Activated gamma-delta T cell (primary cell): Measurements from ENCODE around the gene ATP4B.

ENCODE experiments used
- DNase-seq: peaks from one replicate; lab custom pipeline; 2025; lab: John Stamatoyannopoulos, UW

Gene ATP4B

DNA sequence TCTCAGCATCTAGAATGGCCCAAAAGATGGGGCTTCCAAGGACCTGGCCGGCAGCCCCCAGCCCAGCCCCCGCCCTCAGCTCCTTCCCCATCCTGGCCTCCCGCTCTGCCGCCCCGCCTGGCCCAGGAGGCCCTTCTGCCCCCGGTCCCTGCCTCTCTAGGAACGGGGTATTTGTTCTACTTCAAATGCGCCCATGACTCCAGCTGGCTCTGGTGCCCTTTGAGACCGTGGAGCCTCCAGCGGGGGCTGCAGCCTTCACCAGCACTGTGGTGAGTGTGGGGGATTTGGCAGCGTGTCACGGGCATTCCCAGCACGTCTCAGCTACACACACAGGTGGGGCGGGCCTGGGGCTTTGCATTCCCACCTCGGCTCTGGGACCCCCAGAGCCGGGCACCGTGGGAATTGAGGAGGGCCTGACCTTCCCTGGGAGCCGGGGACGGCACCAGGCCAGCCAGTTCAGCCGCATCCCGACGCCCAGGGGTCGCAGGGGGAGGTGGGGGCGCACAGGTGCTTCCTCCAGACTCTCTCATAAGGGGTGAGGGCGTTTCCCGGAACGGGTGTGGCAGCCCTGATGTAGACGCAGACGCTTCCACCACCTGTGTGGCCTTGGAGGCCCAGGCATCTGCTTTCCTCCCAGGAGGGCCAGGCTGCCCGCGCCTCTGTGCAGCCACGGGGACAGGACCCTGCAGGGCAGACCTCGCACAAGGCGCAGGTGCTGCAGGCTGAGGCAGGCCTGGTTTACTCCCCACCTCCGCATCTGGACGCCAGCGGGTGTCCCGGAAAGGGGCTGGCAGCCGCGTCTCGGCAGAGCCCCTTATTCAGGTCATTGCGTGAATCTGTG lies 947 bp downstream of the ATP4B start:
- DNase-seq: no peak

DNA sequence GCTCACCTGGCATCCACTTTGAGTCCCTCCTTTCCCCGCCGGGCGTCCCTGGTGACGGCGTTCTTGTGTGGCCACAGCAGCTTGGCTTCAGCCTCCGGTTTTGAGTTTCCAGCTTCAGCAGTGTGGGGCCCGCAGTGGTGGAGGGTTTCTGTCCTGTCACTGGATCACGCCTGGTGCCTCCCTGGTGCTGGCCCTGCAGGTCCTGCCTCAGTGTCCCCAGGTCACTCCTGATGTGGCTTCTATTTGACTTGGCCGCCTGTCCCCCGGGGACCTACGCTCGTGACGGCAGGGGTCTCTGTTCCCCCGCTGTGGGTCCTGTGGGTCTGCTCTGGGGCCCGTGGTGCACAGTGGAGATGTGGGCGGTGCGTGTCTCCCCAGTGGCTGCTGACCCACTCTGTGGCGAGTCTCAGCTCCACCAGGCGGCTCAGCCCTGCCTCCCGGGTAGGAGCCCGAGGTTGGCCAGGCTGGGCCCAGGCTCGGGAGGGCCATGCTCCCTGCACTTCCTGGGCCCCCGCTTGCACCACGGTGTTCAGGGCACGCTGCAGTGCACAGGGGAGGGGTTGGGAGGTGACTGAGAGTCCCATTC lies 1.9 kb downstream of the ATP4B start:
- no peak for DNase-seq

- DNase-seq: no peak
Measured at GRCh38 chr13:113655346-113656002, 2.5 kb downstream of the ATP4B start.

GRCh38 chr13:113654591-113655345 lies 3.2 kb downstream of the ATP4B start:
- no peak for DNase-seq

DNA sequence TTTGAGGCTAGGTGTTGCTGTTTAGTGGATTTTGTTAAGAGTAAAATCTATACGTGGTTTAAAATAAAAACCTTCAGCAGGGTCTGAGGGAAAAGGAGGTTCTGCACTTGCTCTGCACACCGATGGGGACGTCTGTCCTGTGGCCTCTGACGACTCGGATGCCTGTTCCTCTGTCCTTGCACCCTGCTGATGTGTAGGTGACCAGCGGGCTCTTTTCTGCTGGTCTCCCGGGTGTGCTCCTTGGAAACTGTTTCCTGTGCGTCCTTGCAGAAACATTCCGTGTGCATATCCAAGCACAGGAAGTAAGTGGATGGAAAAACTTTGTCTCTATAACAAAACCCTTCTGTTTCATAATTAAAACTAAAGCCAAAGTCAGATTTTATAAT lies 3.8 kb downstream of the ATP4B start:
- DNase-seq: no peak

- no peak for DNase-seq
Measured at GRCh38 chr13:113653264-113654174, 4.5 kb downstream of the ATP4B start.

DNA sequence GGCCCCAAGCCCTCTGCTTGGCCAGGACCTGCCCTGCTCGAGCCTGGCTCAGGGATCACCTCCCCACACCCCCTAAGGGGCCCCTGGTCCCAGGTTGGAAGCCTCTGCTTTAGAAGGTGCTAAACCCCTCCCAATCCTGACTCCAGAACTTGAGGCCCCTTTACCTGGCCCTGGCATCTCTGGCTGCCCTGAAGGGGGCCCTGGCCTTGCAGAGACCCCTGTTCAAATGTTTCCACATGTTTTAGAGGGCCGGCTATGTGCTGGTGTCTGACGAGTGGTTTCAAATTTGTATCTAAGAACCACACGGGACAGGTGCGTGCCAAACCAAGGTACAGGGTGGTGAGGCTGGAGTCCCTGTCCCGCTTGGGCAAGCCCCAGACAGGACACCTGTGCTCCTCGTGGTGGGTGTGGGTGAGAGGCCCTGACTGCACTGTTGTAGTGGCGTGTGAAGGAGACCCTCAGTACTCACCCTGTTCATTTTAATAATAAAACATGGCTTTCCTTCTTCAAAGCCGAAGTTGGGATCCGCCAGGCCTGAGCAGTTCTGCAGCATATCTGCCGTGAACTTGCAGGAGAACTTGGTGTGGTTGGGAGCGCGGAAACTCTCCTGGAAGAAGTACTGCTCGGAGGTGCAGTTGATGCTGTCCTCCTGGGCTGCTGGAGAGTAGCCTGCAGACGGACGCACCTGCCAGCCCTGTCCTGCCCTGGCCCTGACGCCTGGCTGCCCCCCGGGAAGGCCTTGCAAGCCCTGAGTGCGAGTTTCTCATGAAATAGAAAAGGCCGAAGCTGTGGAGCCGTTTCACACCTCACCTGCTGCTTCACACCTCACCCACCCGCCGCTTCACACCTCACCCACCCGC lies 5.4 kb downstream of the ATP4B start:
- DNase-seq: no peak

DNA sequence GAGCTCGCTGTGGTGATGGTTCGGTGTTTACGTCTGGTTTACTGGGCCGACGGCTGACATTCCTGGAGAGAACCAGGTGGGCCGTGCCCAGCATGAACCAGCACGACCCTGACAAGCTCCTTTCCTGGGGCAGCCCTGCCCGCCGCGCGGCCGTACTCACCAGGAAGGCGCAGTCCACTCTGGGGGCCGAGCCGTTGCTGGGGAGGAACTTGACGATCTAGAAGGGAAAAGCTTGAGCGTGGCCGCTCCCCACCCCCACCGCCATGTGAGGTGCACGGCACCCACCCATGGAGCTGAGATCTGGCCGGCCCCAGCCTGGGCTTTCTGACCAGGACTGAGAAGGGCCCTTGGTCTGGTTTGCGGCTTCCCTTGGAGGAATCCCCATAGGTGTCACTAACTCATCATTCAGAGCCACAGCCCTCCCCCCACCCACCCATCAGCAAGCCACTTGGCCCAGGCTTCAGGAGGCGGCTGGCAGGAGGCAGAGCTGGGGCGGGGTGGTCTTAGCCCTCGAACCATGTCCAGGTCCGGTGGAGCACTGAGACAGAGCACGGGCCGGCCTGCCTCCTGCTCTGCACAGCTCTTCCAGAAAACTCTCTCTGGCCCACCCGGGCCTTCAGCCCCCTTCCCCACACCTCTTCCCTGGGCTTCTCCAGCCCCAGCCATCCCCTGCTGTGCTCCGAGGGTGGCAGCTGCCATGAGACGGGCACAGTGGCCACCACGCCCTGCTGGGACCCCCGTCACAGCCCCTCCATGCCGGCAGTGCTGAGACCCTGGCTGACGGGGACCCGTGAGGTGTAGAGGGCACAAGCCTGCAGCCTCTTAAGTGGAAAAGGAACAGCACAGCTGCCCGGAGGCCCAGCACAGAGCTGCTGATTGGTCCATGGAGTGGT lies 6.2 kb downstream of the ATP4B start:
- DNase-seq: no peak

DNA sequence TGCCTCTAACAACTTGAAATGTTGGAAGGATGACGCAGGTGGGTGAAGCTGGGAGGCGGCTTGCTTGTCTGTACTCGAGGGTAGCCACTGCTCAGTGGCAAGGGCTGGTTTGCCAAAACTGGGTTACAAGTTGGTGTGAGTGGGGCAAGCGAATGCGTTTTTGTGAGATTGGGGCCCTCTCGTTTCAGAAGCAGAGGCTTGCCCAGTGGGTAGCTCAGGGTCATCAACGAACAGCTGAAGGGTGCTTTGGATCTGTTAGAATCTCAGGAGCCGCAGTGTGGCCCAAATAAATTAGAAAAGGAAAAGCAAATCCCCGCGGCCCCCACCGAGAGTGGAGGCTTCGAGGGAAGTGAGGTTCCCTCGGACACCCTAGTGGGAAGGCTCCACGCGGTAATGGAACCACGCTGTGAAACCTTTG lies 7.3 kb downstream of the ATP4B start:
- no peak for DNase-seq

- DNase-seq: no peak
Measured at GRCh38 chr13:113650275-113650674, 7.7 kb downstream of the ATP4B start.

- DNase-seq: no peak
Measured at GRCh38 chr13:113649212-113649611, 8.8 kb downstream of the ATP4B start.

- no peak for DNase-seq
Measured at GRCh38 chr13:113648216-113648610, 9.8 kb downstream of the ATP4B start.

DNA sequence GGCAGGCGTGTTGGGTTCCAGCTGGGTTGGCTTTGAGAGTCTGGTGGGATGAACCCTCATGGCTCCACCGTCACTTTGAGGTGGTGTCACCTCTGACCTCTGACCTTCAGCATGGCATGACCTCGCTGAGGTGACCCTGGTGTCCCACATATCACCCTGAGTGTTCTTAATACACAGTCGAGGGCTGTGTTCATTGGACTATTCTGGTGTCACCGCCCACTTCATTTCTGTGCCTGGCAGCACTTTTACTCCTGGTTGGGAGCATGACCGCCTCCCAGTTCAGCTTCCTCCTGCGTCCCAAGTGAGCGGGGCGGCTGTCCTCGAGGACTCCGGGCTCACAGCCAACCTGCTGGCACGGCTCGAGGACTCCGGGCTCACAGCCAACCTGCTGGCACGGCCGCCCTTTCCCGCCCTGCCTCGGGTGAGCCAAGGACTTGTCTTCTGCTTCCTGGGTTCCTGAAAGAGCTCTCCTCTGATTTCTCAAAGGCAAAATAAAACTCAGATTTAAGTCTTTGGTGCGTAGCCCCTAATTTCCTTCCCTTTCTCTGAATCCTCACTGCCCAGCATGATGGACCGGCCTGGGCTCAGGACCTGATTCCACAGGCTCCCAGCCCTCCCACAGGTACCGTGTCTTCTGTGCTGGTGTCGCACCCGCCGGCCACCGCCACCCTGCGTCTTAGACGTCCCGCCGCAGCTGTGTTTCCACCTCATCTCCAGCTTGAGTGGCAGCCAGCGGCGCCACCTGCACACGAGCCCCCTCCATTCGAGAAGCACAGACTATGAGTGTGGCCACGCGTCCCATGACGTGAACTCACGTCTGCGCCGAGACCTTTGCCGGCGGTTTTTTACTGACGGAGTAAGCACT lies 10.4 kb downstream of the ATP4B start:
- DNase-seq: no peak

DNA sequence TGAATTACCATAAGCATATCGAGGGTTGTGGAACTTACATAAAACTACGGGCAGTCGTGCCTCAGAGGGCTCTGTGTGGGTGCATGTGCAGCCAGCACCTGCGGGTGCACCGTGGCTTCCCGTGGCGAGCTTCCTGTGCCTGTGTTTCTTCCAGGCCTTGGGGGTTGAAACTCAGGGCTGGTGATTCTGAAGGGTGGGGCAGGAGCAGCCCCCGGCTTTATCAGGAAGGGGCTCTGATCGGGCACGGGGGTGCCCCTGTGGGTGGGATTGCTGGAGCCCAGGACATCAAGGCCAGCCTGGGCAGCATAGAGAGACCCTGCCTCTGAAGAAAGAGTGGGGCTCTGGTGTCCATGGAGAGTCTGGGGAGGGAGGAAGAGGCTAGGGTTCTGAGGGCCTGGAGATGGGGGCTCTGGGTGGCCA lies 11.1 kb downstream of the ATP4B start:
- DNase-seq: no peak

DNA sequence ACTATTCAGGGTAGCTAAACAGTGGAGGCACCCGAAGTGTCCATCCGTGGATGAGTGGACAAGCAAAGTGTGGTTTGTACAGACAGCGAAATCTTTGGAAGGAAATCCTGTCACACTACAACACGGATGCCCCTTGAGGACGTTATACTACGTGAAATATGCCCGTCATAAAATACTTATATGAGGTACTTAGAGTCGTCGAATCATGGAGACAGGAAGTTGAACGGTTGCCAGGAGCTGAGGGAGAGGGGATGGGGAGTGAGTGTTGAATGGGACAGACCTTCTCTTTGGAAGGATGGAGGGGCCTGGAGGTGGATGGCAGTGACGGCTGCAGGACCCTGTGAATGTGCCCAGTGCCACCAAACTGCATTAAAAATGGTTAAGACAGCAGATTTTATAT lies 11.6 kb downstream of the ATP4B start:
- DNase-seq: no peak

DNA sequence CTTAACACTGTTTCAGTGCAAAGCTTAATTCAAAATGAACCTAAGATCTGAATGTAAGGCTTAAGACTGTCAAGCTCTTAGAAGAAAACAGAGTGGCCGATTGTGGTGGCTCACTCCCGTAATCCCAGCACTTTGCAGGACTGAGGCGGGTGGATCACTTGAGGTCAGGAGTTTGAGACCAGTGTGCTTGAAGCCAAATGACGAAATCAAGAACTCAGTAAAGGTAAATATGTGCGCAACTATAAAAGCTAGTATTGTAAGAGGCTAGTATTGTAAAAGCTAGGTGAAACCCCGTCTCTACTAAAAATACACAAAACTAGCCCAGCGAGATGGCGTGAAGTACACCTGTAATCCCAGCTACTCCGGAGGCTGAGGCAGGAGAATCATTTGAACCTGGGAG lies 12.7 kb downstream of the ATP4B start:
- DNase-seq: no peak

- no peak for DNase-seq
Measured at GRCh38 chr13:113644800-113645199, 13.2 kb downstream of the ATP4B start.

DNA sequence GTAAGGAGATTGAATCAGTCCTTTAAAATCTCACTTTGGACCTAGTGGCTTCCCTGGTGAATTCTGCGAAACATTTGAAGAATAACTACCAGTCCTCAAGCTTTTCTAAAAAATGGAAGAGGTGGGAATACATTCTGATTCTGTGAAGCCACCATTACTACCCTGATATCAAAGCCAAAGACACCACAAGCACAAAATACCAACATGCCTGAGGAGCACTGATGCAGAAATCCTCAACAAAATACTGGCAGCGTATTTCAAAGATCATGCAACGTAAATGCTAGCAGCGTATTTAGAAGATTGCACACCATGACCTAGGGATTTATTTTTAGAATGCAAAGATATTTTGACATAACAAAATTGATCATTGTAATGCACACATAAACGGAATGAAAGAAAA lies 14.4 kb downstream of the ATP4B start:
- no peak for DNase-seq
